ENCODE measurements around the gene VPS33B.

VPS33B gene

GRCh38 chr15:90974216-90974615 is 48.2 kb downstream of the VPS33B start:
- DNase-seq (ENCODE audit: low spot score) = no peak

- no peak for DNase-seq (ENCODE audit: low spot score)
Observed at GRCh38 chr15:90972133-90972532, 50.3 kb downstream of the VPS33B start.

- no peak for DNase-seq (ENCODE audit: low spot score)
Observed at GRCh38 chr15:90970274-90970673, 52.1 kb downstream of the VPS33B start.

GRCh38 chr15:90968434-90968833 is 54.0 kb downstream of the VPS33B start:
- DNase-seq (ENCODE audit: low spot score) = no peak

- no peak for DNase-seq (ENCODE audit: low spot score)
Observed at GRCh38 chr15:90967206-90967605, 55.2 kb downstream of the VPS33B start.

- DNase-seq (ENCODE audit: low spot score) = no peak
Observed at GRCh38 chr15:90966262-90966661, 56.1 kb downstream of the VPS33B start.

- DNase-seq (ENCODE audit: low spot score) = no peak
Observed at GRCh38 chr15:90962021-90962420, 60.4 kb downstream of the VPS33B start.

- DNase-seq (ENCODE audit: low spot score) = no peak
Observed at GRCh38 chr15:90960298-90961091, 61.9 kb downstream of the VPS33B start.

GRCh38 chr15:90959894-90960293 is 62.5 kb downstream of the VPS33B start:
- DNase-seq (ENCODE audit: low spot score) = peak; percentile 33

- no peak for DNase-seq (ENCODE audit: low spot score)
Observed at GRCh38 chr15:90959028-90959595, 63.3 kb downstream of the VPS33B start.

GRCh38 chr15:90957791-90958190 is 64.6 kb downstream of the VPS33B start:
- DNase-seq (ENCODE audit: low spot score) = no peak

GRCh38 chr15:90957031-90957790 is 65.2 kb downstream of the VPS33B start:
- peak; percentile 68 for DNase-seq (ENCODE audit: low spot score)

- peak; percentile 95 for DNase-seq (ENCODE audit: low spot score)
Observed at GRCh38 chr15:90956274-90957030, 65.9 kb downstream of the VPS33B start.

- no peak for DNase-seq (ENCODE audit: low spot score)
Observed at GRCh38 chr15:90955624-90956273, 66.6 kb downstream of the VPS33B start.

GRCh38 chr15:90954712-90955623 is 67.4 kb downstream of the VPS33B start, which contains the start of gene RCCD1:
TSS of gene RCCD1 (plus strand) at chr15:90954884. CDS start at chr15:90956735, 1,851 bp downstream.
- DNase-seq (ENCODE audit: low spot score) = peak; percentile 98

GRCh38 chr15:90953947-90954711 is 68.3 kb downstream of the VPS33B start:
- no peak for DNase-seq (ENCODE audit: low spot score)

GRCh38 chr15:90952901-90953677 is 69.3 kb downstream of the VPS33B start:
- no peak for DNase-seq (ENCODE audit: low spot score)

- no peak for DNase-seq (ENCODE audit: low spot score)
Observed at GRCh38 chr15:90950676-90951075, 71.7 kb downstream of the VPS33B start.
